ENCODE results near the gene FGF2.

Gene FGF2

DNA sequence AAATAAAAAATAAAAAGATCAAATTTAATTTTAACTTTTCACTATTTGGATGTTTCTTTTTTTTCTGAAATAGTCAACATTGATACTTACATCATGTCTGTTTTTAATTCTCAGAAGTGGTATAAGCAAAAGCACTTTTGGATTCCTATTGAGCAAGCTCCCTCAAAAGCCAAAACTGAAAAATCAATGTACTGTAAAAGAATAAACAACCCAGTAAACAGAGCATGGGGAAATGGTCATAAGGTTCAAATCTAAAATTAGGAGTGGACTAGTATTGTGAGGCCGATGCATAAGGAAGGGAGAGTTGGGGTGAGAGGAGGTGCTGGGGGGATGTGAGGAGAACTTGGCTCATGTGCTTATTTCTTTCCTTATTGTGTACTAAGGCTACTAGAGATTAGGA is 57.9 kb downstream of the FGF2 start:
- no peaks in the 10 kb centered on the region for H3K27me3 ChIP-seq (ENCODE audit: insufficient read depth, low read depth)
- H2AFZ ChIP-seq (ENCODE audit: low read depth): no peak overlapping the region
- no peak overlapping the region for H3K27ac ChIP-seq
- no peak overlapping the region for H3K4me3 ChIP-seq (IDR thresholded peaks at IDR 0.05; ENCODE audit: insufficient read depth, low read depth, low read length)
- no peaks in the 10 kb centered on the region for H3K4me1 ChIP-seq (ENCODE audit: low read depth, poor library complexity, severe bottlenecking)
- H3K36me3 ChIP-seq (ENCODE audit: insufficient read depth): no peaks in the 10 kb centered on the region; the same call in 1 of the 2 replicates
- H4K20me1 ChIP-seq (ENCODE audit: insufficient read depth): no peaks in the 10 kb centered on the region
- H3K4me2 ChIP-seq: no peak overlapping the region
- H3K9ac ChIP-seq: no peak overlapping the region
- TF ChIP-seq, protein P1, sequence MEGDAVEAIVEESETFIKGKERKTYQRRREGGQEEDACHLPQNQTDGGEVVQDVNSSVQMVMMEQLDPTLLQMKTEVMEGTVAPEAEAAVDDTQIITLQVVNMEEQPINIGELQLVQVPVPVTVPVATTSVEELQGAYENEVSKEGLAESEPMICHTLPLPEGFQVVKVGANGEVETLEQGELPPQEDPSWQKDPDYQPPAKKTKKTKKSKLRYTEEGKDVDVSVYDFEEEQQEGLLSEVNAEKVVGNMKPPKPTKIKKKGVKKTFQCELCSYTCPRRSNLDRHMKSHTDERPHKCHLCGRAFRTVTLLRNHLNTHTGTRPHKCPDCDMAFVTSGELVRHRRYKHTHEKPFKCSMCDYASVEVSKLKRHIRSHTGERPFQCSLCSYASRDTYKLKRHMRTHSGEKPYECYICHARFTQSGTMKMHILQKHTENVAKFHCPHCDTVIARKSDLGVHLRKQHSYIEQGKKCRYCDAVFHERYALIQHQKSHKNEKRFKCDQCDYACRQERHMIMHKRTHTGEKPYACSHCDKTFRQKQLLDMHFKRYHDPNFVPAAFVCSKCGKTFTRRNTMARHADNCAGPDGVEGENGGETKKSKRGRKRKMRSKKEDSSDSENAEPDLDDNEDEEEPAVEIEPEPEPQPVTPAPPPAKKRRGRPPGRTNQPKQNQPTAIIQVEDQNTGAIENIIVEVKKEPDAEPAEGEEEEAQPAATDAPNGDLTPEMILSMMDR (conservative IDR thresholded peaks at IDR 0.05; ENCODE audit: low read depth, low read length): no peak
- H3K79me2 ChIP-seq (ENCODE audit: insufficient read depth, low read depth): no peaks in the 10 kb centered on the region

DNA sequence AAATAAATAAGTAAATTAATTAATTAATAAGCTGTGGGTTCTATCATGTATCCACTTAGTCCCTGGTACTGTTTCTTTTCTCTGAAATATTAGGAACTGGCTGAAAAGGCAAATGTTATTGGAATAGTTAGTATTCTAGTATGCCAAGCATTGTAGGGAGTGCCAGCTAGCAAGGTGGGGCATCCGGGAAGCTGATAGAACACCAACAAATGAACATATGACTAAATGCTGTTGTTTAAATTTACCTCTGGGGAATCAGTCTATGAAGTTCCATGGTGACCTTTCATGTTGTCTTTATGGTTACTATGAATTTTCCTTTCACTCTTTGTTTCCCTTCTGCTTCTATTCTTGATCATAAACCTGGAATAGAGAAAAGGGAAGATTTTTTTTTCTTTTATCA is 63.1 kb downstream of the FGF2 start:
- Histone ChIP-seq H3K36me3 (ENCODE audit: insufficient read depth) (no peaks in the 10 kb centered on the region), H3K4me3 (IDR thresholded peaks at IDR 0.05; ENCODE audit: insufficient read depth, low read depth, low read length) (no peak overlapping the region), H4K20me1 (ENCODE audit: insufficient read depth) (no peaks in the 10 kb centered on the region; the same call in 1 of the 2 replicates), H3K27me3 (ENCODE audit: insufficient read depth, low read depth) (no peaks in the 10 kb centered on the region), H3K9ac (no peak overlapping the region), H2AFZ (ENCODE audit: low read depth) (no peak overlapping the region), H3K79me2 (ENCODE audit: insufficient read depth, low read depth) (no peaks in the 10 kb centered on the region), H3K4me2 (no peak overlapping the region), H3K27ac (no peak overlapping the region), H3K4me1 (ENCODE audit: low read depth, poor library complexity, severe bottlenecking) (no peaks in the 10 kb centered on the region)
- TF ChIP-seq, protein P1 (conservative IDR thresholded peaks at IDR 0.05; ENCODE audit: low read depth, low read length): no peak

DNA sequence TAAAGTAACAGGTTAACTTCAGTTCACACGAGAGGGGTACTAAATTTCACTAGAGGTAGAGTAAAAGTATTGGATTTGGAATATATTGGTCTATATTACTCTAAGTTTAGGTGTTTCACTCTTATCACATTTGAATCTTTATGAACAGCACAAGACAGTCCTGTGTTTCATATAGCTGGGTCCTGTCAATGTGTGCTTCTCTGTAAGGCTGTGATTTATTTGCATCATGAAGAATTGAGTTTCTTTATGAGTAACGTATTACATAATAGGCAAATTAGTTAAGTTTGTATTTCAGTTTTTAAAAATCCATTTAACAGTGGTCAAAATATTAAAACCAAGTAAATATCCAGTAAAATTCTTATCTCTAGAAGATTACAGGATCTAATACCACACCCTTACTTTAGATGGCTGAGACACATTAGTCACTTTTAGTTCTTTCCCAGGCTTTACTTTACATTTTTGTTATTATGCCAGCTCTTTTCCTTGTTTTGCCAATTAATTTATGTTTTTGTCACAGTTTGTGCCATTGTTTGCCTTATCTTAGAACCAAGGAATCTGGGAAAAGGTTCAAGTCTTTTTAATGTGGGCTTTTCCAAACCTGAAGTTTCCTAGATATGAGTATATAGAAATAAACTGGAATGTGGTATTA is 63.6 kb downstream of the FGF2 start:
- TF ChIP-seq, protein P1 (conservative IDR thresholded peaks at IDR 0.05; ENCODE audit: low read depth, low read length): no peak
- Histone ChIP-seq H4K20me1 (ENCODE audit: insufficient read depth) (no peaks in the 10 kb centered on the region; the same call in 1 of the 2 replicates), H3K9ac (no peak overlapping the region), H3K36me3 (ENCODE audit: insufficient read depth) (no peaks in the 10 kb centered on the region), H3K79me2 (ENCODE audit: insufficient read depth, low read depth) (no peaks in the 10 kb centered on the region), H3K27ac (no peak overlapping the region), H3K4me3 (IDR thresholded peaks at IDR 0.05; ENCODE audit: insufficient read depth, low read depth, low read length) (no peak overlapping the region), H2AFZ (ENCODE audit: low read depth) (no peak overlapping the region), H3K4me1 (ENCODE audit: low read depth, poor library complexity, severe bottlenecking) (no peaks in the 10 kb centered on the region), H3K27me3 (ENCODE audit: insufficient read depth, low read depth) (no peaks in the 10 kb centered on the region), H3K4me2 (no peak overlapping the region)

GRCh38 chr4:122894827-122895226 is 68.2 kb downstream of the FGF2 start:
- H3K4me1 ChIP-seq (ENCODE audit: low read depth, poor library complexity, severe bottlenecking): no peaks in the 10 kb centered on the region

More at GRCh38 chr4:122894827-122895226, 68.2 kb downstream of the FGF2 start:
- no peak overlapping the region for H3K27ac ChIP-seq
- H3K9ac ChIP-seq: no peak overlapping the region
- no peaks in the 10 kb centered on the region for H3K79me2 ChIP-seq (ENCODE audit: insufficient read depth, low read depth)
- H3K36me3 ChIP-seq (ENCODE audit: insufficient read depth): no peaks in the 10 kb centered on the region
- H4K20me1 ChIP-seq (ENCODE audit: insufficient read depth): no peaks in the 10 kb centered on the region; the same call in 1 of the 2 replicates
- no peak overlapping the region for H3K4me3 ChIP-seq (IDR thresholded peaks at IDR 0.05; ENCODE audit: insufficient read depth, low read depth, low read length)
- no peak overlapping the region for H2AFZ ChIP-seq (ENCODE audit: low read depth)
- TF ChIP-seq, protein P1 (conservative IDR thresholded peaks at IDR 0.05; ENCODE audit: low read depth, low read length): no peak
- H3K27me3 ChIP-seq (ENCODE audit: insufficient read depth, low read depth): no peaks in the 10 kb centered on the region
- H3K4me2 ChIP-seq: no peak overlapping the region
